ENCODE data around the gene MRTO4.
"Not testable (repeated sequence)": the region's sequence is repeated elsewhere in the genome, so short reads cannot be mapped to it uniquely, and the experiment has no call there.

GRCh38 chr1:19216585-19216984 lies 35.0 kb upstream of the MRTO4 start:
- not testable (repeated sequence) for TF ChIP-seq E2F2 (CRISPR knock-in tag; IDR thresholded peaks at IDR 0.05; ENCODE audit: borderline replicate concordance); ZNF18 (CRISPR knock-in tag; IDR thresholded peaks at IDR 0.05; ENCODE audit: insufficient replicate concordance); ZNF556 (CRISPR knock-in tag; IDR thresholded peaks at IDR 0.05; ENCODE audit: borderline replicate concordance); REST (IDR thresholded peaks at IDR 0.05; ENCODE audit: borderline replicate concordance in 1 of 2, low read depth in 1 of 2, low read length in 2 of 2); BRCA1 (CRISPR knock-in tag; IDR thresholded peaks at IDR 0.05); TCF7L2 (IDR thresholded peaks at IDR 0.05; ENCODE audit: low read depth, low read length); HIVEP1 (CRISPR knock-in tag; IDR thresholded peaks at IDR 0.05); ATF3 (CRISPR knock-in tag; IDR thresholded peaks at IDR 0.05); HINFP (CRISPR knock-in tag; IDR thresholded peaks at IDR 0.05; ENCODE audit: low read depth); PREB (CRISPR knock-in tag; IDR thresholded peaks at IDR 0.05); GRHL1 (CRISPR knock-in tag; conservative IDR thresholded peaks at IDR 0.05); ZBTB21 (CRISPR knock-in tag; IDR thresholded peaks at IDR 0.05); MAFG (CRISPR knock-in tag; IDR thresholded peaks at IDR 0.05); TAF1 (CRISPR knock-in tag; IDR thresholded peaks at IDR 0.05)
